Prostate gland (tissue), 2 donors: ENCODE data around the gene CELF2.

Experiments
- CTCF ChIP-seq, 4 experiments: fragments of 200-600 bp in 2 of 4; fragments of 450-650 bp in 2 of 4; sonication (generic) in 2 of 4; IDR thresholded peaks; 1 replicate in 3 of 4; 2 replicates in 1 of 4; pipeline ENCODE4 v1.5.1; 2016 to 2019; ENCODE audit warnings: antibody characterized with exemption in 4 of 4, mild to moderate bottlenecking in 2 of 4, moderate library complexity in 2 of 4
- POLR2A ChIP-seq: fragments of 450-650 bp; IDR thresholded peaks from one replicate; pipeline ENCODE4 v1.6.1; 2016; ENCODE audit warnings: antibody characterized with exemption, mild to moderate bottlenecking

- TF ChIP-seq CTCF (IDR thresholded peaks at IDR 0.05) (no peak), POLR2A (no peak)
Observed at GRCh38 chr10:10973310-10973709, 44.4 kb upstream of the CELF2 start.
